Neural cell (in vitro differentiated cells): ENCODE results near the gene HOXA2. TPM values are rescaled to one million over a fixed set of nuclear protein-coding genes. Genes with fewer than 3 reads are reported as not detected.

Experiments used
- H2AFZ ChIP-seq: fragments of 200-600, 300-800 bp; sonication (generic), shearing (Covaris generic); 2 replicates; pipeline ENCODE4 v1.6.0; 2014; ENCODE audit warnings: low read depth, mild to moderate bottlenecking, antibody characterized with exemption, low read length, moderate library complexity
- H3F3A ChIP-seq: fragments of 200-600 bp; shearing (Covaris generic); 2 replicates; pipeline ENCODE4 v1.6.1; 2016; ENCODE audit warnings: mild to moderate bottlenecking, moderate library complexity, mixed read lengths, antibody characterized with exemption, low read length; ENCODE audit not compliant: insufficient read depth, poor library complexity, severe bottlenecking
- H3K27ac ChIP-seq: fragments of 200-600, 300-800 bp; sonication (generic), shearing (Covaris generic); 2 replicates; pipeline ENCODE4 v1.5.1; 2014; ENCODE audit warnings: mild to moderate bottlenecking, low read length, moderate library complexity
- H3K27me3 ChIP-seq: fragments of 300-800, 200-600 bp; sonication (generic), shearing (Covaris generic); 2 replicates; pipeline ENCODE4 v1.6.0; 2014; ENCODE audit warnings: mild to moderate bottlenecking, low read depth, low read length, moderate library complexity; ENCODE audit not compliant: insufficient read depth
- H3K36me3 ChIP-seq: fragments of 300-800, 200-600 bp; sonication (generic), shearing (Covaris generic); 2 replicates; pipeline ENCODE4 v1.5.1; 2014; ENCODE audit warnings: mild to moderate bottlenecking, antibody characterized with exemption, low read length, moderate library complexity; ENCODE audit not compliant: insufficient read depth
- H3K4me2 ChIP-seq: fragments of 300-800, 200-600 bp; sonication (generic), shearing (Covaris generic); 2 replicates; pipeline ENCODE4 v1.6.0; 2014; ENCODE audit warnings: mild to moderate bottlenecking, low read length
- H3K4me3 ChIP-seq: fragments of 300-800, 200-600 bp; sonication (generic), shearing (Covaris generic); 2 replicates; pipeline ENCODE4 v1.5.1; 2014; ENCODE audit warnings: mild to moderate bottlenecking, low read length, moderate library complexity
- H3K79me2 ChIP-seq: fragments of 200-600 bp; shearing (Covaris generic); replicated peaks from 2 replicates; pipeline ENCODE4 v1.6.0; 2014; ENCODE audit warnings: mild to moderate bottlenecking, low read length, moderate library complexity; ENCODE audit not compliant: insufficient read depth
- H3K9ac ChIP-seq: fragments of 300-800, 200-600 bp; sonication (generic), shearing (Covaris generic); 2 replicates; pipeline ENCODE4 v1.6.1; 2016; ENCODE audit warnings: mild to moderate bottlenecking, low read length, mixed read lengths
- H3K9me2 ChIP-seq: fragments of 200-600 bp; shearing (Covaris generic); 2 replicates; pipeline ENCODE4 v1.6.1; 2016; ENCODE audit warnings: mild to moderate bottlenecking, low read length, mixed read lengths; ENCODE audit not compliant: insufficient read depth
- H3K9me3 ChIP-seq: fragments of 200-600, 300-800 bp; sonication (generic), shearing (Covaris generic); 2 replicates; pipeline ENCODE4 v1.6.1; 2016; ENCODE audit warnings: mild to moderate bottlenecking, mixed run types, low read length, moderate library complexity, mixed read lengths
- H4K20me1 ChIP-seq: fragments of 200-600 bp; shearing (Covaris generic); 2 replicates; pipeline ENCODE4 v1.6.1; 2016; ENCODE audit warnings: mild to moderate bottlenecking, mixed run types; ENCODE audit not compliant: insufficient read depth
- CTCF ChIP-seq: fragments of 450-650 bp; IDR thresholded peaks from 2 replicates; pipeline ENCODE4 v1.5.1; 2014; ENCODE audit warnings: antibody characterized with exemption, mild to moderate bottlenecking, moderate library complexity; ENCODE audit not compliant: poor library complexity, severe bottlenecking
- EP300 ChIP-seq: fragments of 450-650 bp; conservative IDR thresholded peaks from 2 replicates; pipeline ENCODE4 v1.6.1; 2014; ENCODE audit warnings: antibody characterized with exemption, mild to moderate bottlenecking, moderate library complexity; ENCODE audit not compliant: poor library complexity, severe bottlenecking
- EZH2 ChIP-seq: fragments of 200-600, 300-800 bp; shearing (Covaris generic), sonication (generic); IDR thresholded peaks from 2 replicates; pipeline ENCODE4 v1.6.1; 2014; ENCODE audit warnings: antibody characterized with exemption, low read length, borderline replicate concordance, mild to moderate bottlenecking; ENCODE audit not compliant: insufficient read depth, poor library complexity, severe bottlenecking
- MXI1 ChIP-seq: fragments of 450-650 bp; conservative IDR thresholded peaks from 2 replicates; pipeline ENCODE4 v1.6.1; 2014; ENCODE audit warnings: antibody characterized with exemption, mild to moderate bottlenecking; ENCODE audit not compliant: poor library complexity, severe bottlenecking
- POLR2AphosphoS5 ChIP-seq: IDR thresholded peaks from 2 replicates; pipeline ENCODE4 v1.6.1; 2012
- RAD21 ChIP-seq: fragments of 450-650 bp; conservative IDR thresholded peaks from 2 replicates; pipeline ENCODE4 v1.6.1; 2014; ENCODE audit warnings: antibody characterized with exemption, mild to moderate bottlenecking, moderate library complexity
- REST ChIP-seq: IDR thresholded peaks from 2 replicates; pipeline ENCODE4 v1.6.1; 2012; ENCODE audit warnings: borderline replicate concordance
- SMC3 ChIP-seq: fragments of 450-650 bp; conservative IDR thresholded peaks from 2 replicates; pipeline ENCODE4 v1.6.1; 2014; ENCODE audit warnings: antibody characterized with exemption, mild to moderate bottlenecking, moderate library complexity; ENCODE audit not compliant: poor library complexity
- TAF1 ChIP-seq: IDR thresholded peaks from 2 replicates; pipeline ENCODE4 v1.6.1; 2012; ENCODE audit warnings: low read depth
- polyA plus RNA-seq: library from polyadenylated mRNA; depleted of rRNA; stranded (reverse); fragments of >200 nt; gene quantifications from 2 replicates; pipeline ENCODE4 v1.2.3, GENCODE V29; 2014

HOXA2 gene
- polyA plus RNA-seq, 1 donor from 2014 or later = not detected

- Histone ChIP-seq H3K9ac (no peak overlapping the region), H4K20me1 (no peaks in the 10 kb centered on the region), H3K36me3 (no peaks in the 10 kb centered on the region), H2AFZ (no peak overlapping the region), H3K79me2 (no peaks in the 10 kb centered on the region), H3K27me3 (peaks cover 100% of the 10 kb centered on the region), H3F3A (no peaks in the 10 kb centered on the region), H3K4me3 (no peak overlapping the region), H3K9me2 (no peaks in the 10 kb centered on the region), H3K4me2 (no peak overlapping the region), H3K9me3 (peaks cover 6% of the 10 kb centered on the region), H3K27ac (no peak overlapping the region)
- TF ChIP-seq TAF1 (no peak), MXI1 (no peak), SMC3 (no peak), REST (no peak), RAD21 (no peak)
Measured at GRCh38 chr7:27138472-27138871, 36.0 kb upstream of the HOXA2 start.

- no peaks in the 10 kb centered on the region for H3K36me3 ChIP-seq
- peaks cover 9% of the 10 kb centered on the region for H3K9me3 ChIP-seq
- H3K4me3 ChIP-seq = no peak overlapping the region
- no peak overlapping the region for H3K4me2 ChIP-seq
- no peaks in the 10 kb centered on the region for H3K79me2 ChIP-seq
- H3K9ac ChIP-seq = no peak overlapping the region
- peaks cover 100% of the 10 kb centered on the region for H3K27me3 ChIP-seq
- H4K20me1 ChIP-seq = no peaks in the 10 kb centered on the region
- H2AFZ ChIP-seq = no peak overlapping the region
- no peaks in the 10 kb centered on the region for H3F3A ChIP-seq
- TF ChIP-seq REST = no peak
- TF ChIP-seq CTCF = no peak
- no peak for TF ChIP-seq RAD21
- no peak for TF ChIP-seq EZH2
- TF ChIP-seq SMC3 = no peak
- no peak for TF ChIP-seq MXI1
- no peak for TF ChIP-seq EP300
- no peak for TF ChIP-seq TAF1
- no peak for TF ChIP-seq POLR2AphosphoS5
- H3K9me2 ChIP-seq = no peaks in the 10 kb centered on the region
- H3K27ac ChIP-seq = no peak overlapping the region
Measured at GRCh38 chr7:27137640-27138315, 35.3 kb upstream of the HOXA2 start.
